HG02763 (cell line): ENCODE data around the gene CWF19L1.
A peak's percentile ranks its signal among the peaks of the same experiment; 100 is the strongest.
"Not testable (repeated sequence)": the region's sequence is repeated elsewhere in the genome, so short reads cannot be mapped to it uniquely, and the experiment has no call there.

ENCODE experiments used
- ATAC-seq: cut with Tn5 transposase; IDR thresholded peaks from one replicate; pipeline ENCODE4 v1.9.1; 2021; ENCODE audit warnings: mild to moderate bottlenecking, moderate library complexity; ENCODE audit not compliant: unreplicated experiment

CWF19L1 gene

GRCh38 chr10:100267239-100268104 is at the start of gene CWF19L1:
Gene CWF19L1, minus strand, starts transcription at chr10:100267638. Its CDS starts 45 bp downstream, at chr10:100267593.
- peak; percentile 70 for ATAC-seq

DNA sequence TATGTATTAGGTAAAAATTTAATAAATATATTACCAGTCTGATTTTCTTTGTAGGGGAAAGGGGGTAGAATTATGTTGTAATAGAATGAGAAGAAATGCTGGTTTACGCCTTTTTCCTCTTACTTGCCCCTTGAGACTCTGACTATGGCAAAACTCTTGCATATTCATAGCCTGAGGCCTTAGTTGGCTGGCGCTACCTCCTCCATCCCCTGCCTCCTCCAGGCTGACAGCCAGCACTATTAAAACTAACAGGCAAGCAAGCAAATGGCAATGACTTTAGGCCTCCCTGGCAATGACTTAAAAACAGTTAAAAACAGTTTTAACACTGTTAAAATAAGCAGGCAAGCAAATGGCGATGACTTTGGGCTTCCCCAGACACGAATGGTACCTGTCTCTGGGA is 48.2 kb upstream of the CWF19L1 start:
- ATAC-seq = no peak

DNA sequence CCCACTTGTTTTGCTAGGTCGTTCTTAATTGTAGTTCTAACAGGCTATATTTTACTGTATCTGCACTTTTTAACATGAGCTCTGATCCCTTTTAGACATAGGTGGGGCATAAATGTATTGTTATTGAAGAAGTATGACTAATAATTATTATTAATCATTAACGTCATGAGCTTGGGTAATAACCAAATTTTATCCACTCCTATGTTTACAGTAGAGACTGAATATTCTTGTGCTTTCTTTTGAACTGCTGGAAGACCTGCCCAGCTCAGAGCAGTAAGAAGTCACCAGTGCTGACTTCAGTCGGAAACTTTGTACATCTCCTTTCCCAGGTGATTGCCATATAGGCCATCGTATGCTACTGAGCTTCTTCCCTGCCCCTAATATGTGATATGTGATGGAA is 43.9 kb upstream of the CWF19L1 start:
- no peak for ATAC-seq

- ATAC-seq = no peak
Measured at GRCh38 chr10:100307684-100308083, 40.2 kb upstream of the CWF19L1 start.

DNA sequence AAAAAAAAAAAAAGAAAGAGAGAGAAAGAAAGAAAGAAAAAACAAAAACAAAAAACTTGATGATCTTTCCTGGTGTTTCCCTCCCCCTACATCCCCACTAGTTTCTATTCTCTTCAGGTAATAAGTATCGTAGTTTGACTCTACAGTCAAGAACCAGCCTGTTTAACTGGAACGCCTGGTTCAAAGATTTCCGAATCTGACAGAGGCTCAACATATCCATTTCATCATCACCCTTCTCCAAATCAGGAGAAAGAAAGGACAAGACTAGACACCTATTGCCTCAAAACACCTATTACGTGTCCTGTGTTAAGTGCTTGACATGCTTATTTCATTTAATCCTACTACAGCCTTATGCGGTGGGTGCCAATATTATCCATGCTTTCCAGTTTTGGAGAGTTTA is 39.4 kb upstream of the CWF19L1 start:
- ATAC-seq = no peak

DNA sequence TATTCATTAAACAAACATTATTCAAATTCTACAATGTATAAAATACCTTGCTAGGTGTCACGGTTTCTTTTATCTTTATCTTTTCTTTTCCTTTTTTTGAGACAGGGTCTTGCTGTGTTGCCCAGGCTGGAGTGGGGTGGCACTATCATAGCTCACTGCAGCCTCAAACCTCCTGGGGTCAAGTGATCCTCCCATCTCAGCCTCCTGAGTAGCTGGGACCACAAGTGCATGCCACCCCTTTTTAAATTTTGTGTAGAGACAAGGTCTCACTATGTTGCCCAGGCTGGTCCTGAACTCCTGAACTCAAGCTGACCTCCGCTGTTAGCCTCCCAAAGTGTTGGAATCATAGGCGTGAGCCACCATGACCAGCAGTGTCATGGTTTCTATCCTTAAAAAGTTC is 37.0 kb upstream of the CWF19L1 start:
- no peak for ATAC-seq

GRCh38 chr10:100303724-100304319 is 36.4 kb upstream of the CWF19L1 start:
- ATAC-seq = no peak

DNA sequence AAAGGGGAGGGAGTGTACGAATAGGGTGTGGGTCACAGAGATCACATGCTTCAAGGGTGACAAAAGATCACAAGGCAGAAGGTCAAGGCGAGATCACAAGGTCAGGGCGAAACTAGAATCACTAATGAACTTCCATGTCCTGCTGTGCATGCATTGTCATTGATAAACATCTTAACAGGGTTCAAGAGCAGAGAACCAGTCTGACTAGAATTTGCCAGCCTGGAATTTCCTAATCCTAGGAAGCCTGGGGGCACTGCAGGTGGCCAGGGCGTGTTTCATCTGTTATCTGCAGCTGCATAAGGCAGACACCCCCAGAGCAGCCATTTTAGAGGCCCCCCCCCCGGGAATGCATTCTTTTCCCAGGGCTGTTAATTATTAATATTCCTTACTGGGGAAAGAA is 33.7 kb upstream of the CWF19L1 start:
- not testable (repeated sequence) for ATAC-seq

DNA sequence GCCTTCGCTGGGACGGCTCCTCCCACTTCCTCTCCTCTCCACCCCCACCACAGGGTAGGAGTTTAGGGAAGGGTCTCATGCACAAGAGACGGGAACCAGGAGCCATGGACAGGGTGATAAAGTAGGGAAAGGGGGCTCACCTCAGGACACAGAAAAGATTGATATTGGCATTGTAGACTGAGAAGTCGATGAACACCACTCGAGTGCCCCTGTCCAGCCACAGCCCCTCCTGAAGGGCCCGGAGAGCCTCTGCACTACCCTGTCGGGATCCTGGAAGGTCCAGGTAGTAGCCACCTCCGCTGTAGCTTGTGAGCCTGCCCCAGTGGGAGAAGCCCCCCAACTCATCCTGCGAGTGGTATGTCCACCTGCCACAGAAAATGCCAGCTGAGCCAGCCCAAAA is 29.8 kb upstream of the CWF19L1 start:
- no peak for ATAC-seq

GRCh38 chr10:100293066-100293465 is 25.6 kb upstream of the CWF19L1 start:
- ATAC-seq = no peak

- ATAC-seq = not testable (repeated sequence)
Measured at GRCh38 chr10:100292300-100292699, 24.9 kb upstream of the CWF19L1 start.

GRCh38 chr10:100291356-100291755 is 23.9 kb upstream of the CWF19L1 start:
- ATAC-seq = no peak

DNA sequence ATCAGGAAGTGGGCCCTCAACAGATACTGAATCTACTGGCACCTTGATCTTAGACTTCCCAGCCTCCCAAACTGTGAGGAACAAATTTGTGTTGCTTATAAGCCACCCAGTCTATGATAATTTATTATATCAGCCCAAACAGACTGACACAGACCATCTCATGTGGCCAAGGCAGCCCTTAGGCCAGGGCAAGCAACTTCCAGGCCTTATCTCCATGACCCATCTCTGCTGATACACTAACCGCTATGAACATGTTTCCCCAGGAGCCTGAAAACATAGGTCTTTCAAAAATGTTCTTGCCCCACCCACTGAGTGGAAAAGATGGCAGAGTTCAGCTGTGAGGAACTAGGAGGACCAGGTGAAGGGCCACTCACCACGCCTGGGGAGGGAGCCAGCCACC is 22.2 kb upstream of the CWF19L1 start:
- ATAC-seq = no peak

GRCh38 chr10:100288196-100288595 is 20.8 kb upstream of the CWF19L1 start:
- no peak for ATAC-seq

GRCh38 chr10:100287756-100288155 is 20.3 kb upstream of the CWF19L1 start:
- no peak for ATAC-seq

GRCh38 chr10:100286051-100287033 is 18.9 kb upstream of the CWF19L1 start, which contains the start of gene BLOC1S2:
Gene BLOC1S2, minus strand, starts transcription at chr10:100286680. Its CDS starts 21 bp downstream, at chr10:100286659.
- peak; percentile 89 for ATAC-seq

- not testable (repeated sequence) for ATAC-seq
Measured at GRCh38 chr10:100285326-100285725, 17.9 kb upstream of the CWF19L1 start.

- no peak for ATAC-seq
Measured at GRCh38 chr10:100282907-100283306, 15.5 kb upstream of the CWF19L1 start.

DNA sequence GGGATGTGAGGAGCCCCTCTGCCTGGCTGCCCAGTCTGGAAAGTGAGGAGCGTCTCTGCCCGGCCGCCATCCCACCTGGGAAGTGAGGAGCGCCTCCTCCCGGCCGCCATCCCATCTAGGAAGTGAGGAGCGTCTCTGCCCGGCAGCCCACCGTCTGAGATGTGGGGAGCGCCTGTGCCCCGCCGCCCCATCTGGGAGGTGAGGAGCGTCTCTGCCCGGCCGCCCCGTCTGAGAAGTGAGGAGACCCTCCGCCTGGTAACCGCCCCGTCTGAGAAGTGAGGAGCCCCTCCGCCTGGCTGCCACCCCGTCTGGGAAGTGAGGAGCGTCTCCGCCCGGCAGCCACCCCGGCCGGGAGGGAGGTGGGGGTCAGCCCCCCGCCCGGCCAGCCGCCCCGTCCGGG is 9.5 kb upstream of the CWF19L1 start:
- not testable (repeated sequence) for ATAC-seq

DNA sequence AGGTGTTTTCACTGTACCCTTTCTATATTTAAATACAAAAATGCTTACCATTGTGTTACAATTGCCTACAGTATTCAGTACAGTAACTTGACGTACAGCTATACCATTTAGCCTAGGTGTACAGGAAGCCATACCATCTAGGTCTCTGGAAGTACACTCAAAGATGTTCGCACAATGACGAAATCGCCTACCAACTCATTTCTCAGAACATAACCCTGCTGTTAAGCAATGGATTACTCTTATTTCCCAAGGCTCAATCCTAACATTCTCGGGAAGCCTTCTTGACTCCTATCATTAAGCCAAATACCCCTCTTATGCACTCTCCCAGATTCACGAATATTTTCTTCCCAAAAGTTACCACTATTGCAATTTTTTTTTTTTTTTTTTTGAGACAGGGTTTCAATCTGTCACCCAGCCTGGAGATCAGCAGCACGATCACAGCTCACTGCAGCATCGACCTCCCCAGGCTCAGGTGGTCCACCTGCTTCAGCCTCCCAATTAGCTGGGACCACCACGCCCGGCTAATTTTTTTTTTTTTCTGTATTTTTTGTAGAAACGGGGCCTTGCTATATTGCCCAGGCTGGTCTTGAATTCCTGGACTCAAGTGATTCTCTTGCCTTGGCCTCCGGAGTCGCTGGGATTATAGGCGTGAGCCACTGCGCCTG is 1.5 kb downstream of the CWF19L1 start:
- no peak for ATAC-seq
